Sigmoid colon (tissue), 4 donors: Measurements from ENCODE around the gene DSCAML1.

Experiments
- CTCF ChIP-seq, 4 experiments: fragments of 450-650 bp in 3 of 4; fragments of 200-600 bp in 1 of 4; IDR thresholded peaks; one replicate each; pipeline ENCODE4 v1.5.1; 2016 to 2019; ENCODE audit warnings: antibody characterized with exemption in 4 of 4, mild to moderate bottlenecking in 3 of 4, moderate library complexity in 2 of 4
- EP300 ChIP-seq, 4 donors: sonication (generic); formaldehyde crosslinking; IDR thresholded peaks; one replicate each; pipeline ENCODE4 v1.6.1; 2017; ENCODE audit warnings: antibody characterized with exemption in 4 of 4

- TF ChIP-seq CTCF (IDR thresholded peaks at IDR 0.05) (no peak), EP300 (IDR thresholded peaks at IDR 0.05) (no peak)
Measured at GRCh38 chr11:117717485-117718314, 79.3 kb downstream of the DSCAML1 start.
